OCI-LY3 (cell line): ENCODE data around the gene LRRTM2.

Source experiments
- H2AFZ ChIP-seq: fragments of 200-600, 300-600 bp; shearing (Covaris generic); 2 replicates; pipeline ENCODE4 v1.6.0; 2014; ENCODE audit warnings: antibody characterized with exemption, low read depth, low read length
- H3K27ac ChIP-seq: fragments of 200-600, 300-600 bp; sonication (generic); 2 replicates; pipeline ENCODE4 v1.5.1; 2014; ENCODE audit warnings: mild to moderate bottlenecking, low read length, moderate library complexity, mixed read lengths
- H3K27me3 ChIP-seq: fragments of 200-600, 300-600 bp; sonication (generic); 2 replicates; pipeline ENCODE4 v1.6.1; 2014; ENCODE audit warnings: low read depth, low read length, mixed read lengths
- H3K36me3 ChIP-seq: fragments of 200-600, 300-600 bp; sonication (generic); replicated peaks from 2 replicates; pipeline ENCODE3; 2014; ENCODE audit warnings: low read depth, low read length, mixed read lengths
- H3K4me1 ChIP-seq: fragments of 300-600, 200-600 bp; sonication (generic); 2 replicates; pipeline ENCODE4 v1.6.1; 2014; ENCODE audit warnings: low read length, mixed read lengths
- H3K4me2 ChIP-seq: fragments of 200-600, 300-600 bp; sonication (generic); 2 replicates; pipeline ENCODE4 v1.6.1; 2014; ENCODE audit warnings: low read length, mixed read lengths
- H3K4me3 ChIP-seq: fragments of 300-600, 200-600 bp; sonication (generic); 2 replicates; pipeline ENCODE4 v1.5.1; 2014; ENCODE audit warnings: antibody characterized with exemption, mild to moderate bottlenecking, low read length, moderate library complexity
- H3K79me2 ChIP-seq: fragments of 300-600, 200-600 bp; shearing (Covaris generic); 2 replicates; pipeline ENCODE4 v1.6.1; 2014; ENCODE audit warnings: mild to moderate bottlenecking, low read length, mixed read lengths
- H3K9ac ChIP-seq: fragments of 300-600, 200-600 bp; shearing (Covaris generic); 2 replicates; pipeline ENCODE4 v1.6.0; 2014; ENCODE audit warnings: mild to moderate bottlenecking, low read length, moderate library complexity
- H3K9me3 ChIP-seq: fragments of 200-600, 300-600 bp; shearing (Covaris generic); 2 replicates; pipeline ENCODE4 v1.6.1; 2014; ENCODE audit warnings: low read length, mixed read lengths; ENCODE audit not compliant: insufficient read depth
- H4K20me1 ChIP-seq: fragments of 200-600, 300-600 bp; sonication (generic); 2 replicates; pipeline ENCODE4 v1.6.1; 2016; ENCODE audit warnings: low read length, mixed read lengths; ENCODE audit not compliant: insufficient read depth
- CTCF ChIP-seq: fragments of 200-600, 300-600 bp; sonication (generic); IDR thresholded peaks from 2 replicates; pipeline ENCODE4 v1.5.1; 2014; ENCODE audit warnings: antibody characterized with exemption, low read length, low read depth
- EZH2phosphoT487 ChIP-seq: fragments of 200-600 bp; shearing (Covaris generic); IDR thresholded peaks from 2 replicates; pipeline ENCODE4 v1.6.1; 2018; ENCODE audit warnings: antibody characterized with exemption, mixed run types, low read depth

The LRRTM2 gene

GRCh38 chr5:138850865-138851435 lies 24.2 kb downstream of the LRRTM2 start:
- Histone ChIP-seq H3K4me2 (no peak overlapping the region), H2AFZ (no peak overlapping the region), H3K36me3 (no peaks in the 10 kb centered on the region), H3K4me1 (peaks cover 10% of the 10 kb centered on the region), H3K27ac (no peak overlapping the region), H3K9ac (no peak overlapping the region), H3K27me3 (no peaks in the 10 kb centered on the region), H3K4me3 (no peak overlapping the region), H4K20me1 (no peaks in the 10 kb centered on the region), H3K79me2 (no peaks in the 10 kb centered on the region), H3K9me3 (no peaks in the 10 kb centered on the region)
- no peak for TF ChIP-seq CTCF
- TF ChIP-seq EZH2phosphoT487 = no peak

- H3K27me3 ChIP-seq = no peaks in the 10 kb centered on the region
- H2AFZ ChIP-seq = no peak overlapping the region
- no peaks in the 10 kb centered on the region for H3K79me2 ChIP-seq
- no peaks in the 10 kb centered on the region for H3K36me3 ChIP-seq
- no peaks in the 10 kb centered on the region for H4K20me1 ChIP-seq
- H3K9ac ChIP-seq = no peak overlapping the region
- TF ChIP-seq CTCF (no peak), EZH2phosphoT487 (no peak)
- no peak overlapping the region for H3K4me2 ChIP-seq
- no peaks in the 10 kb centered on the region for H3K9me3 ChIP-seq
- H3K4me1 ChIP-seq = peaks cover 10% of the 10 kb centered on the region
- no peak overlapping the region for H3K27ac ChIP-seq
- H3K4me3 ChIP-seq = no peak overlapping the region
Measured at GRCh38 chr5:138849882-138850281, 25.3 kb downstream of the LRRTM2 start.

GRCh38 chr5:138849439-138849838 lies 25.7 kb downstream of the LRRTM2 start:
- Histone ChIP-seq H3K4me1 (peaks cover 6% of the 10 kb centered on the region), H3K27me3 (no peaks in the 10 kb centered on the region), H3K9ac (no peak overlapping the region), H3K4me3 (no peak overlapping the region), H3K27ac (no peak overlapping the region), H3K79me2 (no peaks in the 10 kb centered on the region), H4K20me1 (no peaks in the 10 kb centered on the region), H3K36me3 (no peaks in the 10 kb centered on the region), H2AFZ (no peak overlapping the region), H3K9me3 (no peaks in the 10 kb centered on the region), H3K4me2 (no peak overlapping the region)
- no peak for TF ChIP-seq CTCF
- TF ChIP-seq EZH2phosphoT487 = no peak

- H3K4me1 ChIP-seq = no peaks in the 10 kb centered on the region
- no peaks in the 10 kb centered on the region for H4K20me1 ChIP-seq
- no peak overlapping the region for H3K4me2 ChIP-seq
- no peak overlapping the region for H2AFZ ChIP-seq
- no peak overlapping the region for H3K27ac ChIP-seq
- no peak overlapping the region for H3K9ac ChIP-seq
- H3K4me3 ChIP-seq = no peak overlapping the region
- H3K9me3 ChIP-seq = no peaks in the 10 kb centered on the region
- H3K36me3 ChIP-seq = no peaks in the 10 kb centered on the region
- TF ChIP-seq CTCF (no peak), EZH2phosphoT487 (no peak)
- no peaks in the 10 kb centered on the region for H3K79me2 ChIP-seq
- H3K27me3 ChIP-seq = no peaks in the 10 kb centered on the region
Measured at GRCh38 chr5:138844812-138845513, 30.2 kb downstream of the LRRTM2 start.
